Heart right ventricle (tissue), 16 donors: ENCODE measurements around the gene COL8A1. TPM values are rescaled to one million over a fixed set of nuclear protein-coding genes. Genes with fewer than 3 reads are reported as not detected.

Experiments used
- ATAC-seq, 8 donors: fragments of 200-7000 bp; cut with Tn5 transposase; one replicate each; pipeline ENCODE4 v1.9.1; 2020; ENCODE audit warnings: mild to moderate bottlenecking in 8 of 8, moderate library complexity in 8 of 8, moderate number of reproducible peaks in 1 of 8
- DNase-seq, 2 donors: peaks; one replicate each; pipeline ENCODE4 v3.0.0-alpha.2; 2020
- H3K27ac ChIP-seq, 10 donors: fragments of 200-600 bp; sonication (generic) in 2 of 10; one replicate each; pipeline versions ENCODE4 v1.5.0 to v1.8.0; 2020 to 2022; ENCODE audit warnings: mild to moderate bottlenecking in 3 of 10
- H3K27me3 ChIP-seq, 7 donors: fragments of 200-600 bp; one replicate each; pipeline ENCODE4 v1.8.0; 2021 to 2022; ENCODE audit warnings: mild to moderate bottlenecking in 2 of 7
- H3K36me3 ChIP-seq, 9 donors: fragments of 200-600 bp; sonication (generic) in 1 of 9; one replicate each; pipeline versions ENCODE4 v1.5.0 to v1.8.0; 2020 to 2022; ENCODE audit warnings: mild to moderate bottlenecking in 2 of 9
- H3K4me1 ChIP-seq, 9 donors: fragments of 200-600 bp; sonication (generic) in 1 of 9; one replicate each; pipeline versions ENCODE4 v1.5.0 to v1.8.0; 2020 to 2022; ENCODE audit warnings: mild to moderate bottlenecking in 4 of 9
- H3K4me3 ChIP-seq, 10 donors: fragments of 200-600 bp; sonication (generic) in 2 of 10; one replicate each; pipeline versions ENCODE4 v1.5.0 to v1.8.0; 2020 to 2022; ENCODE audit warnings: mild to moderate bottlenecking in 7 of 10, moderate library complexity in 2 of 10
- H3K9me3 ChIP-seq, 11 donors: fragments of 200-600 bp in 10 of 11; sonication (generic) in 2 of 11; one replicate each; pipeline versions ENCODE4 v1.5.0 to v1.8.0; 2013 to 2022; ENCODE audit warnings: mild to moderate bottlenecking in 2 of 11, control low read depth in 1 of 11, moderate library complexity in 1 of 11
- whole genome bisulfite sequencing, 2 donors: extraction: QIAGEN DNeasy Blood & Tissue Kit; methylation state at CpG; one replicate each; pipeline ENCODE4 v1.1.7; 2013; ENCODE audit warnings: inconsistent platforms in 1 of 2; 5-methylcytosine and 5-hydroxymethylcytosine counted together
- intact Hi-C, 10 donors: fragments of 100-400 bp; cut with DNase I; formaldehyde crosslinking; loops; one replicate each; pipeline versions ENCODE4 v1.11.1 to v1.14.2; 2022
- polyA plus RNA-seq, 2 donors: library from polyadenylated mRNA; stranded (reverse); fragments of 200-250 nt; gene quantifications; one replicate each; pipeline ENCODE4 v1.2.3, GENCODE V29; 2013
- total RNA-seq, 10 donors: library from RNA; stranded (reverse); fragmentation: NEBNext Ultra II Directional in 3 of 10; extraction: Animal tissue kit (Norgen Biotek cat#: 25700) in 3 of 10; gene quantifications; one replicate each; pipeline versions ENCODE4 v1.2.1 to v1.2.4, GENCODE V29; 2021 to 2023
- TF ChIP-seq, protein P1 (sequence below), 9 donors: fragments of 200-600 bp; sonication (generic) in 2 of 9; IDR thresholded peaks; one replicate each; pipeline versions ENCODE4 v1.5.0 to v1.8.0; 2021 to 2022; ENCODE audit warnings: antibody characterized with exemption in 9 of 9, mild to moderate bottlenecking in 5 of 9, moderate library complexity in 1 of 9
- donor health status: Arrhythmogenic right ventricular cardiomyopathy.
- donor health status: ischemic (EF 13 %, LVEDD 7.1; RV severe dilation, severe dysfunction).
- donor health status: healthy with polysubstance abuse.
- donor health status: DM: no; HTN: yes; CAD: no.
- donor health status: DM: no; HTN: no; CAD: no.
- donor health status: ischemic (EF 25% LVEDD 6.9; RV normal size, moderate dysfunction).
- donor health status: ischemic (EF 25% LVEDD 5.7; RV mildly dilated, moderate dysfunction).
- donor health status: healthy.
- donor health status: DM: yes; HTN: yes; CAD: no.
- donor health status: Ischemic cardiomyopathy.
- donor health status: ischemic (EF 35%, LVEDD 5.7; RV mildly dilated, moderate dysfunction).
- donor health status: nonischemic (EF 11% LVEDD 7.7; RV severe dilation, severe dysfunction).
- donor health status: DM: yes; HTN: yes; CAD: no.
- donor health status: PGD.
- donor health status: ischemic (EF 29% LVEDD 5.4; RV normal size, mild dysfunction).
- donor health status: nonischemic (EF 23%, LVEDD 6.1; RV moderate dilation, normal function).

The COL8A1 gene
- total and polyA plus RNA-seq, 12 donors, result 7.5 to 32.2 (median 14.5) TPM

DNA sequence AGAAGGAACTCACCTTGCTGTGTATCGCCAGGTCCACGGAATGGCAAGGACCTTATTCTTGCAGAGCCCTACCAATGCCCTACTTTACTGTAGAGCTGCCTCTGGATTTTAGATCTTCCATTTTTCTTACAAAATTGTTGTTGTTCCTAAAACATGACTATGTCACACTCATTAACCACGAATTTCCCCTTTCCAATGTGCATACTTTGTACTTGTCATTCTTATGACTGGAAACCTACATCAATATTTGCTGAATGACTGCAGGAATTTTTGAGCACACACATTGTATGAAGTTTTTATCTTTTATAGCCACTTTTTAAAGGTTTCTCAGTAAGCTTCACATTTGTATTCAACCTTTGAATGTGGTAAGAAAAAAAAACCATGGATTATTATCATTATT, 143.4 kb downstream of the COL8A1 start:
- Histone ChIP-seq H3K9me3 (no peaks in the 10 kb centered on the region), H3K27me3 (peaks cover 0 to 4% (median 0%) of the 10 kb centered on the region in 7 donors), H3K27ac (no peak overlapping the region), H3K4me3 (no peak overlapping the region), H3K4me1 (peaks cover 0 to 5% (median 0%) of the 10 kb centered on the region in 9 donors), H3K36me3 (no peaks in the 10 kb centered on the region)
- 89 to 92% methylated on average over 3 of the region's 3 CpGs for WGBS, 2 donors
- DNase-seq (no peak), ATAC-seq (no peak)
- intact Hi-C loops, result loop anchor here in 2 of 10 donors (10.0 kb wide), 2 partner anchors 277 to 287 kb away; no protein-coding TSS in a partner anchor
- TF ChIP-seq, protein P1, sequence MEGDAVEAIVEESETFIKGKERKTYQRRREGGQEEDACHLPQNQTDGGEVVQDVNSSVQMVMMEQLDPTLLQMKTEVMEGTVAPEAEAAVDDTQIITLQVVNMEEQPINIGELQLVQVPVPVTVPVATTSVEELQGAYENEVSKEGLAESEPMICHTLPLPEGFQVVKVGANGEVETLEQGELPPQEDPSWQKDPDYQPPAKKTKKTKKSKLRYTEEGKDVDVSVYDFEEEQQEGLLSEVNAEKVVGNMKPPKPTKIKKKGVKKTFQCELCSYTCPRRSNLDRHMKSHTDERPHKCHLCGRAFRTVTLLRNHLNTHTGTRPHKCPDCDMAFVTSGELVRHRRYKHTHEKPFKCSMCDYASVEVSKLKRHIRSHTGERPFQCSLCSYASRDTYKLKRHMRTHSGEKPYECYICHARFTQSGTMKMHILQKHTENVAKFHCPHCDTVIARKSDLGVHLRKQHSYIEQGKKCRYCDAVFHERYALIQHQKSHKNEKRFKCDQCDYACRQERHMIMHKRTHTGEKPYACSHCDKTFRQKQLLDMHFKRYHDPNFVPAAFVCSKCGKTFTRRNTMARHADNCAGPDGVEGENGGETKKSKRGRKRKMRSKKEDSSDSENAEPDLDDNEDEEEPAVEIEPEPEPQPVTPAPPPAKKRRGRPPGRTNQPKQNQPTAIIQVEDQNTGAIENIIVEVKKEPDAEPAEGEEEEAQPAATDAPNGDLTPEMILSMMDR (IDR thresholded peaks at IDR 0.05), result no peak

DNA sequence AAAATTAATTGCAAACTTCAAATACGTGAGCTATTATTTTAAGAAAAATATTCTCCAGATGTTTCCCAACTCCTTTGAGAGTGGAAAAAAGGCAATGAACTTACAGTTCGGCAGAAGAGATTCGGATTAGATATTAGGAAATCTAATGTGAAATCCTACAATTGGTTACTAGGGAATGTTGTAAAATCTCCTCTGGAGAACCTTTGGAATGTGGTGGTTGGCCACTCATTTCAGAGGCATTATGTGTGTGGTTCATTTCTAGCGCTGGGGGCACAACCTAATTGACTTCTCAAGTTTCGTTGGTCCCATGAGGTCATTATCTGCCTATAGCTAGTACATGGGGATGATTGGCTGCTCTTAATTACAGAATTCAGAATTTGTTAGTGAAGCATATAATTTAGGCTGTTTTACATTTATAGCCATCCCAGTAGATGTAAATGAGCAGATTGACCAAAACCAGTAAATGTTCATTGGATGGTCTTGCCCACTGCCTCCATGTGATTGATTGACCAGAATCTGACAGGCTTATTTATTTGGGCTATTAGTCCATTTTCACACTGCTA, 144.7 kb downstream of the COL8A1 start:
- Histone ChIP-seq H3K27me3 (peaks cover 0 to 4% (median 0%) of the 10 kb centered on the region in 7 donors), H3K4me3 (no peak overlapping the region), H3K9me3 (no peaks in the 10 kb centered on the region), H3K27ac (peak overlapping the region in 1 of 10 donors; percentile 8), H3K36me3 (no peaks in the 10 kb centered on the region), H3K4me1 (peaks cover 0 to 5% (median 0%) of the 10 kb centered on the region in 9 donors)
- DNase-seq (no peak), ATAC-seq (peak in 1 of 8 donors; percentile 22)
- TF ChIP-seq, protein P1 (IDR thresholded peaks at IDR 0.05), result no peak
- 55 to 61% methylated on average over 5 of the region's 5 CpGs for WGBS, 2 donors
- intact Hi-C loops, result loop anchor here in 2 of 10 donors (10.0 kb wide), 2 partner anchors 278 to 288 kb away; no protein-coding TSS in a partner anchor

DNA sequence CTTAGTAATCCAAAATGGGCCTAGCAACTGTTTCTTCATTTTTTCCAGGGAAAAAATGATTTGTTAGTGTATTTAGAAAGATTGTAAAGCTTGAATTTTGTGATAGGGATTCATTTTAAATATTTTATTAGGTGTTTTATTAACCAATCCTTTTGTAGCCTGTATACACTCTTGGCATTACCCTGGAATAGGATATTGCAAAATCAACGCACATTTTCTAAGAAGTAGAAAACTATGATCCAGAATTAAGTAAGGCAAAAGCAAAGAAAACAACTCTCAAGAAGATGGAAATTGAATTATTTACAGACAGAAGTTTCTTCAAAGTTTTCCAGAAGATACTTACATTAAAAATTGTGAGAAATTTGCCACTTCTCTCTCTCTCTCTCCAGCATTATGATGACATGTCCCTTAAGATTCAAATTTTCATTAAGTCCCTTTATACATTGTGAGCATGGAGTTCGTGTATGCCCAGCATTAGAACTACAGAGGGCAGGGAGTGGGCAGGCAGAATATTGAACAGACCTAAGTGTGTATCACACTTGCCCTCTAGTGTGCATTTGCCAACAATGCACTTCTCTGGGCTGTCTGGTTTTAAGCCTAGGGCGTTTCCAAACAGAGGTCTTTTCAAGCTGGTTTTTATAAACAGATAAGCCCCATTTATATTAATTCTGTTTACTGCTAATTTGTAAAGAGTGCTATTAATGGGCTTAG, 150.8 kb downstream of the COL8A1 start:
- intact Hi-C loops, result loop anchor here in 2 of 10 donors (10.0 kb wide), 2 partner anchors 284 to 294 kb away; no protein-coding TSS in a partner anchor
- Histone ChIP-seq H3K4me1 (peaks cover 0 to 5% (median 0%) of the 10 kb centered on the region in 9 donors), H3K36me3 (peaks cover 0 to 2% (median 0%) of the 10 kb centered on the region in 9 donors), H3K4me3 (no peak overlapping the region), H3K27ac (no peak overlapping the region), H3K27me3 (no peaks in the 10 kb centered on the region), H3K9me3 (no peaks in the 10 kb centered on the region)
- DNase-seq (peak in 1 of 2 donors; percentile 30), ATAC-seq (peak; percentile 73 to 94 (median 88))
- TF ChIP-seq, protein P1 (IDR thresholded peaks at IDR 0.05), result peak; percentile 25 to 72 (median 65)
- WGBS, 2 donors, result 24 to 34% methylated on average over 3 of the region's 3 CpGs

DNA sequence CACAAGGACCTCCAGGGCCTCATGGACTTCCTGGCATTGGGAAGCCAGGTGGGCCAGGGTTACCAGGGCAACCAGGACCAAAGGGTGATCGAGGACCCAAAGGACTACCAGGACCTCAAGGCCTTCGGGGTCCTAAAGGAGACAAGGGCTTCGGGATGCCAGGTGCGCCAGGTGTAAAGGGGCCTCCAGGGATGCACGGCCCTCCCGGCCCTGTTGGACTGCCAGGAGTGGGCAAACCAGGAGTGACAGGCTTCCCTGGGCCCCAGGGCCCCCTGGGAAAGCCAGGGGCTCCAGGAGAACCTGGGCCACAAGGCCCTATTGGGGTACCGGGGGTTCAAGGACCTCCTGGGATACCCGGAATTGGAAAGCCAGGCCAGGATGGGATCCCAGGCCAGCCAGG, 156.1 kb downstream of the COL8A1 start:
- Histone ChIP-seq H3K27me3 (no peaks in the 10 kb centered on the region), H3K36me3 (peaks cover 0 to 7% (median 0%) of the 10 kb centered on the region in 9 donors), H3K4me3 (no peak overlapping the region), H3K4me1 (no peaks in the 10 kb centered on the region), H3K9me3 (no peaks in the 10 kb centered on the region), H3K27ac (no peak overlapping the region)
- ATAC-seq (no peak), DNase-seq (no peak)
- intact Hi-C loops, result no loop called here
- TF ChIP-seq, protein P1 (IDR thresholded peaks at IDR 0.05), result no peak
- WGBS, 2 donors, result 93 to 94% methylated on average over 8 of the region's 8 CpGs
